Suprapubic skin (tissue), 4 donors: ENCODE data around the gene OLR1. TPM values are rescaled to one million over a fixed set of nuclear protein-coding genes. Genes with fewer than 3 reads are reported as not detected.
A peak's percentile ranks its signal among the peaks of the same experiment; 100 is the strongest.
"Not testable (repeated sequence)": the region's sequence is repeated elsewhere in the genome, so short reads cannot be mapped to it uniquely, and the experiment has no call there.

Experiments used
- DNase-seq, 2 donors: peaks; one replicate each; pipeline ENCODE4 v3.0.0-alpha.2; 2019; ENCODE audit warnings: low spot score in 2 of 2
- H3K27ac ChIP-seq: fragments of 200-600 bp; sonication (generic); one replicate; pipeline ENCODE4 v1.5.1; 2019
- H3K27me3 ChIP-seq: fragments of 200-600 bp; sonication (generic); one replicate; pipeline ENCODE4 v1.5.1; 2019
- H3K36me3 ChIP-seq: fragments of 200-600 bp; sonication (generic); one replicate; pipeline ENCODE4 v1.5.1; 2019
- H3K4me1 ChIP-seq: fragments of 200-600 bp; sonication (generic); one replicate; pipeline ENCODE4 v1.5.1; 2019
- H3K4me3 ChIP-seq: fragments of 200-600 bp; sonication (generic); one replicate; pipeline ENCODE4 v1.5.1; 2019; ENCODE audit warnings: mild to moderate bottlenecking
- H3K9me3 ChIP-seq: fragments of 200-600 bp; sonication (generic); one replicate; pipeline ENCODE4 v1.5.1; 2019
- CTCF ChIP-seq, 2 donors: fragments of 200-600 bp in 1 of 2; fragments of 450-650 bp in 1 of 2; sonication (generic) in 1 of 2; IDR thresholded peaks; one replicate each; pipeline ENCODE4 v1.5.1; 2016 to 2019; ENCODE audit warnings: antibody characterized with exemption in 2 of 2, mild to moderate bottlenecking in 1 of 2, moderate library complexity in 1 of 2
- EP300 ChIP-seq: sonication (generic); formaldehyde crosslinking; IDR thresholded peaks from one replicate; pipeline ENCODE4 v1.6.1; 2017; ENCODE audit warnings: antibody characterized with exemption
- POLR2A ChIP-seq, 2 donors: fragments of 450-650 bp; IDR thresholded peaks; one replicate each; pipeline ENCODE4 v1.6.1; 2017; ENCODE audit warnings: antibody characterized with exemption in 2 of 2, mild to moderate bottlenecking in 2 of 2, moderate library complexity in 2 of 2
- POLR2AphosphoS5 ChIP-seq, 3 donors: sonication (generic); formaldehyde crosslinking; IDR thresholded peaks; one replicate each; pipeline ENCODE4 v1.6.1; 2017; ENCODE audit warnings: antibody characterized with exemption in 3 of 3
- WGBS: methylation state at CpG from one replicate; pipeline ENCODE4 v1.1.5; 2018; 5-methylcytosine and 5-hydroxymethylcytosine counted together
- total RNA-seq, 4 donors: library from RNA; depleted of rRNA; stranded (reverse); fragments of >200 nt; gene quantifications; one replicate each; pipeline ENCODE4 v1.1.0, GENCODE V29; 2016

Gene OLR1
- not detected for total RNA-seq

- Histone ChIP-seq H3K27me3 (no peaks in the 10 kb centered on the region), H3K9me3 (no peaks in the 10 kb centered on the region), H3K4me1 (peaks cover 11% of the 10 kb centered on the region), H3K4me3 (no peak within 1 kb of the TSS), H3K36me3 (no peaks in the 10 kb centered on the region), H3K27ac (no peak within 1 kb of the TSS)
- no peak for TF ChIP-seq EP300
- TF ChIP-seq POLR2AphosphoS5 (IDR thresholded peaks at IDR 0.05): no peak
- no peak for TF ChIP-seq POLR2A (IDR thresholded peaks at IDR 0.05)
- TF ChIP-seq CTCF (IDR thresholded peaks at IDR 0.05): no peak
- WGBS: 73% methylated on average over 7 of the region's 7 CpGs
- DNase-seq: no peak
These were observed at the start of gene OLR1 for GRCh38 chr12:10171973-10172728. OLR1 (minus strand) TSS chr12:10172132; CDS start chr12:10172077, 55 bp downstream.

- 37% methylated on average over 8 of the region's 8 CpGs for WGBS
- peaks cover 53% of the 10 kb centered on the region for H3K36me3 ChIP-seq
- DNase-seq: peak; percentile 86 to 91
These were observed 48.6 kb upstream of the OLR1 start for GRCh38 chr12:10220398-10221077.

GRCh38 chr12:10218021-10218420 lies 46.1 kb upstream of the OLR1 start:
- Histone ChIP-seq H3K4me1 (peaks cover 37% of the 10 kb centered on the region), H3K27ac (no peak overlapping the region)
- WGBS: 92% methylated on average over 6 of the region's 6 CpGs

More at GRCh38 chr12:10220398-10221077, 48.6 kb upstream of the OLR1 start:
- Histone ChIP-seq H3K4me3 (no peak overlapping the region), H3K27me3 (no peaks in the 10 kb centered on the region), H3K4me1 (peaks cover 22% of the 10 kb centered on the region), H3K9me3 (no peaks in the 10 kb centered on the region), H3K27ac (peak overlapping the region; percentile 66)
- TF ChIP-seq EP300 (no peak), POLR2AphosphoS5 (IDR thresholded peaks at IDR 0.05) (peak in 2 of 3 donors; percentile 66 to 88), CTCF (IDR thresholded peaks at IDR 0.05) (no peak), POLR2A (IDR thresholded peaks at IDR 0.05) (no peak)

GRCh38 chr12:10215946-10216345 lies 44.0 kb upstream of the OLR1 start:
- not testable (repeated sequence) for H3K27me3 ChIP-seq, H3K27ac ChIP-seq, H3K9me3 ChIP-seq, DNase-seq, H3K4me3 ChIP-seq
- WGBS: 91% methylated on average over 13 of the region's 13 CpGs
- Histone ChIP-seq H3K4me1 (peaks cover 42% of the 10 kb centered on the region), H3K36me3 (peaks cover 20% of the 10 kb centered on the region)

More at GRCh38 chr12:10218021-10218420, 46.1 kb upstream of the OLR1 start:
- Histone ChIP-seq H3K36me3 (peaks cover 41% of the 10 kb centered on the region), H3K9me3 (no peaks in the 10 kb centered on the region), H3K4me3 (no peak overlapping the region), H3K27me3 (no peaks in the 10 kb centered on the region)
- no peak for TF ChIP-seq CTCF (IDR thresholded peaks at IDR 0.05)
- TF ChIP-seq POLR2AphosphoS5 (IDR thresholded peaks at IDR 0.05): no peak
- TF ChIP-seq EP300: no peak
- no peak for TF ChIP-seq POLR2A (IDR thresholded peaks at IDR 0.05)
- no peak for DNase-seq

- DNase-seq: no peak
- H3K27ac ChIP-seq: peak overlapping the region; percentile 99
- H3K9me3 ChIP-seq: no peaks in the 10 kb centered on the region
- 71% methylated on average over 2 of the region's 2 CpGs for WGBS
- TF ChIP-seq EP300 (no peak), POLR2A (IDR thresholded peaks at IDR 0.05) (no peak), CTCF (IDR thresholded peaks at IDR 0.05) (no peak)
- H3K36me3 ChIP-seq: peaks cover 17% of the 10 kb centered on the region
- H3K27me3 ChIP-seq: no peaks in the 10 kb centered on the region
- H3K4me3 ChIP-seq: peak overlapping the region; percentile 75
- peaks cover 38% of the 10 kb centered on the region for H3K4me1 ChIP-seq
These were observed 43.5 kb upstream of the OLR1 start for GRCh38 chr12:10215436-10215835.
